ENCODE measurements around the gene MYEOV. TPM values are rescaled to one million over a fixed set of nuclear protein-coding genes. Genes with fewer than 3 reads are reported as not detected.

Gene MYEOV
- total RNA-seq, 2 donors from 2014 or later: 0.16 to 2.9 TPM

- intact Hi-C loops (cut with DNase I): no loop called here
- ATAC-seq: peak; percentile 45 to 50
- DNase-seq: no peak
Observed at GRCh38 chr11:69263736-69264052, 30.3 kb upstream of the MYEOV start.

DNA sequence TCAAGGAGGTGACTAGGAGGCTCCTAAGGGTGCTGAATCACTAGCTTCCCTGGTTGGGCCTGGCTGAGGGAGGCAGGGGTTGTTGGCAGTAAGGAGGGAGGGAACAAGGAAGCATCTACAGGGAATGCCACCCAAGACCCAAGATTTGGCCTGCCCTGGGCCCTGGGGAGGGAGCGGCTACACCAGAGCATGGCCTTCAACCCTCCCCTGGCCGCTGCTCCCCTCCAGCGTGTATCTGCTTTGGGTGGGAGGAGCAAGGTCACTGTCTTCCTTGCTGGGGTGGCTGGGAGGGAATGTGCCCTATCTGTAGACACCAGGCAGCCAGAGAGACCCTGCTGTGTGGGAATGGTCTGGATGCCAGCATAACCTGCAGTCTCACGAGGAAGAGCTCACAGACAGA lies 29.5 kb upstream of the MYEOV start:
- DNase-seq: no peak
- intact Hi-C loops (cut with DNase I): no loop called here

GRCh38 chr11:69265210-69265609 lies 28.7 kb upstream of the MYEOV start:
- ATAC-seq: no peak
- intact Hi-C loops (cut with DNase I): no loop called here
- no peak for DNase-seq

More for the DNA sequence above, 29.5 kb upstream of the MYEOV start:
- no peak for ATAC-seq

DNA sequence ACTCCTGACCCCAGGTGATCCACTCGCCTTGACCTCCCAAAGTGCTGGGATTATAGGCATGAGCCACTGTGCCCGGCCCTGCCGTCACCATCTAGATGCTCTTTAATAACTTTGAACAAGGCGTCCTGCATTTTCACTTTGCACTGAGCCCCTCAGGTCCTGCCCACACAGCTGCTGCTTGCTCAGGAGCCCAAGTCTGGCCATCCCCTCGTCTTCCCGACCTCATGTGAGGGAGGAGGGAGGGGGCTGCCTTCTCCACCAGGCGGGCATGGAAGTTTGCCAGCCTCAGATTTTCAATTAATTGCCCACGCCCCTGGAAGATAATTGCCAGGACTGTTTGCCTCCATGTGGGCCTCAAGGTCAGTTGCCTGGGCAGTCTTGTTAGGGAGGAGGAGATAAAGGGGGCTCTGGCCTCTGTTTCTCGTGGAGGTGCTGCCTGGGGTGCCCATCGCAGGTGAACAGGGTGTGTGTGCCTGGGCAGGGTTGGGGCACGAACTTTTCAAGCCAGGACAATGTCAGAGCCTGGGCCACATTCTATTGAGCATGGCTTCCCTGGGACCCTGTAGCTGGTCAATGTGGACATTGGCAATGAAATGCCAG lies 27.9 kb upstream of the MYEOV start:
- DNase-seq: no peak
- no peak for ATAC-seq

GRCh38 chr11:69267395-69267805 lies 26.6 kb upstream of the MYEOV start:
- ATAC-seq (no peak), DNase-seq (no peak)
- intact Hi-C loops (cut with DNase I): no loop called here

More for the DNA sequence above, 27.9 kb upstream of the MYEOV start:
- intact Hi-C loops (cut with DNase I): no loop called here

DNA sequence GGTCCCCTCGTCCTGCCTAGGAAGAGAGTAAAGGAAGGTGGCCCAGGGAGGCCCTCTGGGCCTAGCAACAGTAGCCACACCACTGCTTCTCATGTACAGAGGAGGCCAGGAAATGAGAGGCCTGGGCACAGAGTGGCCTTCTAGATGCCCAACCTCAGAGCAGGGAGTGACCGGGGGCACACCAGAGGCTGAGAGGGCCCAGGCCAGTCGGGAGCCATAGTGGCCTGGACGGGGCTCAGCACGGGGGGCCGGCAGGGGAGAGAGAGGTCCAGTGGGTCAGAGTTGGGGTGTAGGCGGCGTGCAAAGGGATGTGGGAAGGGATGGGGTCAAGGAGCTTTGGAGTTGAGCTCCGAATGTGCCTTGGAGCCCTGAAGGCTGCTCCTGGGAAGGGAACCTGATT lies 25.0 kb upstream of the MYEOV start:
- intact Hi-C loops (cut with DNase I): no loop called here
- no peak for DNase-seq
- no peak for ATAC-seq

GRCh38 chr11:69269388-69269787 lies 24.6 kb upstream of the MYEOV start:
- DNase-seq (no peak), ATAC-seq (no peak)
- intact Hi-C loops (cut with DNase I): no loop called here

DNA sequence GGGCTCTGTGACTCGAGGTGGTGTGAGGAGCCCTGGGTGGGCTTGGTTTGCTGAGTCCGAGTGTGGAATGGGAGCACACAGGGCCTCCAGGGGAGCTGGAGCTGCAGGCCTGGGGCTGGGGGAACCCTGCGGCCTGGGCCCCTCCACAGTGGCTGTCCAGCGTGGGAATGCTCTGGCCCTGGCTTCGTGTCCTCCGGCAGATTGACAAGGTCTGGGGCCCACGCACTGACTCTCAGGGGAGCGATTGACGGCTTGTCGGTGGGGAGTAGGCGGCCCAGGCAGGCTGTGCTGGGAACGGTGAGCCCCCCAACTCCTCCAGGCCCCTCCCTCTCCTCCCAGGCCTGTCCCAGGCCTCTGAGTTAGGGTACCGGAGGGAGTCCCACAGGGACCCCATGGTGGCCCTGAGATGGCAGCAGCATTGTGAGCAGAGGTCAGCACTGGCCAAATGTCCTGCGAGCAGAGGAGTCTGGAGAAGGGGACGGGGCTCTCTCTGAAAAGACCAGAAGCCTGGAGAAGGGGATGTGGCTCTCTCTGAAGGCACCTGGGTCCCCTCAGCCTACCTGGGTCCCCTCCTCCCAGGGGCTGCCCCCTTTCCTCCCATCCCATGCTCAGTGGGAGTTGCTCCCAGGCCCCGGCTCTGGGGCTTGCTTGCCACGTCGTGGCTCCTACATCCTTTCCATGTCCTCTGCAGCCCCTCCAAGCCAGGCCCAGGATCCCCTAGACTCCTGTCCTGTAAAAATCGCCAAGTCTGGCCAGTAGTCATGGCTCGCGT lies 23.8 kb upstream of the MYEOV start:
- intact Hi-C loops (cut with DNase I): no loop called here
- DNase-seq: no peak
- ATAC-seq: no peak

DNA sequence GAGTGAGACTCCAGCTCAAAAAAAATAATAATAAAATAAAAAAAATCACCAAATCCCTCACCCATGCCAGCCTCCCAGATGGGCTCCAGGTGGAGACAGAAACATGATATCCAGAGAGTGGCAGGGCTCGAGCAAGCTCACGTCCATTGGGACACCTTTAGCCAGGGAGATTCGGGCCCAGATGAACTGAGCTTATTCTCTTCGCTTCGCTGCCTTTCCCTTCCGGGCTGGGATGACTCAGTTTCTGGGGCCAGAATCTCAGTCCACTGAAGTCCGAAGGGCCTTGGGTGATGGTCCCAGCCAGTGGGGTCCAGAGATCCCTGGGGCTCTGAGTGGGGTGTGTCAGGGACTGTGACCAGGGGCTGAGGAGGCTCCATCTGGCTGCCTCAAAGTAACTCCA lies 23.0 kb upstream of the MYEOV start:
- intact Hi-C loops (cut with DNase I): no loop called here
- ATAC-seq (no peak), DNase-seq (no peak)

GRCh38 chr11:69272055-69272454 lies 21.9 kb upstream of the MYEOV start:
- no peak for DNase-seq
- intact Hi-C loops (cut with DNase I): no loop called here
- no peak for ATAC-seq

DNA sequence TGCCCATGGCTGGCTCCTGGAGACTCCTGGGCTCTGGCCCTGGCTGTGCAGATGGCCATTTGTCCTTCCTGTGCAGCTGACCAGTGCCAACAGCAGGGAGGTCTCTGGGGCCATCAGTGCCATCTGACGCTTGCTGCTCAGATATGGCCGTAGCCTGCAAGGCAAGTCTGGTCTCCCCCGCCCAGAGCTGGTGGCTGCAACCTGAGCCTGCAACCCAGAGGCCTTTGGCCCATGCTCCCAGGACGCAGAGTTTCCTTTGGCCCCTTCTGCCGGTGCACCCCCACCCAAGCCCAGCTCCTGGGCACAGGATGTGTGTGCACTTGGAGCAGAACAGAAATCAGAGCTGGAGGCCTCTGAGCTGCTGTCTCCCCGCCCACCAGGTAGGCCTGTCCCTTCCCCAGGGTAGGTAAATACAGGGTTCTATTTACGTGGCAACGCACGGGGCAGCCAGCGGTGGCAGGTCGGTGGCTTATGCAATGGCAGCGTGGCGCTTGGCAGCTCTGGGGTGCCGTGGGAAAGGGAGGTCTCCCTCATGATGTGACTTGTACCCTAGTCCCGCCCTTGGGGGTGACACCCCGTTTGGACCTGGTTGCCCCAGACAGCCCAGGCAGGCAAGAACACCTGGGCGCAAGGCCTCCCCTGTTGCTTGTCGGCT lies 21.0 kb upstream of the MYEOV start:
- DNase-seq: no peak
- intact Hi-C loops (cut with DNase I): no loop called here
- no peak for ATAC-seq

DNA sequence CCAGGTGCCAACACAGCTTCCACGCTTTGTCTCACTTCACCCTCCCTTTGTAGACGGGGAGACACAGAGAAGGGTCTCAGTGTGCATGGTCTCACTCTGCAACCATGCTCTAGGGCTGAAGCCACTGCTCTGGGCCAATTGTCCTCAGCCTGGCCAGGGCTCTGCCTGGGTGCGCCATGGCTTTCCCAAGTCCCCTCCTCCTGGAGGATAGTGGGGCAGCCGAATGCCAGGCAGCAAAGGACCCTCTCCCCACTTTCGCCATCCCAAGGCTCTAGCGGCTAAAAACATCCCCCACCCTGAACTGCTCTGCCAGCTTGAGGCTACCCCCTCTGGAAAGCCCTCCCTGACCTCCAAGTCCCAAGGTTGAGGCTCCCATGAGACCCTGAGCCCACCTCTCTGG lies 20.4 kb upstream of the MYEOV start:
- intact Hi-C loops (cut with DNase I): no loop called here
- no peak for DNase-seq
- no peak for ATAC-seq

DNA sequence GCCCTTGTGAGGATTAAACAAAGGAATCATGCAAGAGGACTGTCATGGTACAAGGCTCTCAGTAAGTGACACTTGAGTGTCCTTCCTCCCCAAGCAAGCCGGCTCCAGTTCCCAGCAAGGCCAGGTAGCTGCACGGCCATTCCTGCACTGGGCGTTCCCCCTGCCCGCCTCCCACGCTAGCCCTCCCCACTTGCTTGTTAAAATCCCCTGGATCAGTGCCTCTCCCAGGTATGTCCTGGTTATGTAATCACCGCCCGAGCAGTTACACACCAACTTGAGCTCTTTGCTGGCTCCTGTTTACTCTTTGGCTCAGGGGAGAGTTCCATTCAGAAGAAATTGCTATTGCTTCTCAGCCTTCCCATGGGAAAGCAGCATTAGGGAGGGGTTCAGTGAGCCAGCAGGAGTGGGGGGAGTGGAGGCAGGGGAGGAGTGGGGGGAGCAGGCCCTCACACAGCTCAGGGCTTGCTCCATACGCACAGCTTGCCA lies 19.4 kb upstream of the MYEOV start:
- peak in 1 of 2 donors; percentile 49 for ATAC-seq
- no peak for DNase-seq
- intact Hi-C loops (cut with DNase I): no loop called here

DNA sequence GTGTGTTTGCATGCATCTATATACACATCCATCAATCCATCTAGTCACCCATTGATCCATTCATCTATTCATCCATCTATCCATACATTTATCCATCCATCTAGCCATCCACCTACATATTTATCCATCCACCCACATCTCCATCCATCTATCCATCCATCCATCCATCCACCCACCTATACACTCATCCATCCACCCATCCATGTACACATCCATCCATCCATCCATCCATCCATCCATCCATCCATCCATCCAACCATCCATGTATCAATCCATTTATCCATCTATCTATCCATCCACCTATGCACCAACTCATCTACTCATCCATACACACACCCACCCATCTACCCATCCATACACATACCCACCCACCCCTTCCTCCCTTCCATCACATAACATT lies 18.8 kb upstream of the MYEOV start:
- intact Hi-C loops (cut with DNase I): no loop called here
- ATAC-seq (no peak), DNase-seq (no peak)

- DNase-seq (no peak), ATAC-seq (no peak)
- intact Hi-C loops (cut with DNase I): no loop called here
Observed at GRCh38 chr11:69276165-69276564, 17.8 kb upstream of the MYEOV start.

DNA sequence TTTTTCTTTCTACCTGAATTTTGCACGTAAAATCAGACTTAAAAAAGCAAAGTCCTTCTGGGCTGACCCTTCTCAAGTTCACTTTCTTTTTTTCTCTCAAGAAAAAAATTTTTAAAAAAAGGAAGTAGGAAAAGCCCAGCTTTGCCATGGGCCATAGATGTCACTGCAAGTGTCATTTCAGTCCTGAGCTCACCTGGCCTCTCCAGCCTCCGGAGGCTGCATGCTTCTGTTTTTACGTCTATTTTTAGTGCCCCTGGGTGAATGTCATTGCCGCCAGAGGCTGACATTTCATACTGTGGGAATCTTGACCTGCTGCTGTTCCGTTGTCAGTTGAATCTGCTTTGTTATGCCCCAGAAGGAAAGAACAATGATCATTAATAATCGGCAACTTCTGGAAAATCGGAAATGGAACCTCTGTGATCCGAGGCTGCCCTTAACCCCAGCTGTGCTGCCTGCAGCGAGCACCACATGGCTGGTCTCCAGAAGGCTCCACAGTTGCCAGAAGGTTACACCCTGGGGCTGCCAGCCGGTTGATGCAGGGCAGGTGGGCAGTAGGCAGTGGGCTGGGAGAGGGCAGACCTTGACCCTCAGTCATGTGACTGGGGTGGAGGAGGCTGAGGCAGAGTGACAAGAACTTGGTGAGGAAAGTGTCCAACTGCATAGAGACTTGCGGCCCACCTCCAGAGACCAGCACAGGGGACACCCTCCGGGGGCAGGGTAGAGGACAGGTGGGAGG lies 16.7 kb upstream of the MYEOV start:
- ATAC-seq (no peak), DNase-seq (no peak)
- intact Hi-C loops (cut with DNase I): no loop called here

- ATAC-seq: no peak
- intact Hi-C loops (cut with DNase I): no loop called here
- no peak for DNase-seq
Observed at GRCh38 chr11:69278091-69278867, 15.7 kb upstream of the MYEOV start.

GRCh38 chr11:69280451-69280850 lies 13.5 kb upstream of the MYEOV start:
- intact Hi-C loops (cut with DNase I): no loop called here
- DNase-seq (no peak), ATAC-seq (peak in 1 of 2 donors; percentile 55)

DNA sequence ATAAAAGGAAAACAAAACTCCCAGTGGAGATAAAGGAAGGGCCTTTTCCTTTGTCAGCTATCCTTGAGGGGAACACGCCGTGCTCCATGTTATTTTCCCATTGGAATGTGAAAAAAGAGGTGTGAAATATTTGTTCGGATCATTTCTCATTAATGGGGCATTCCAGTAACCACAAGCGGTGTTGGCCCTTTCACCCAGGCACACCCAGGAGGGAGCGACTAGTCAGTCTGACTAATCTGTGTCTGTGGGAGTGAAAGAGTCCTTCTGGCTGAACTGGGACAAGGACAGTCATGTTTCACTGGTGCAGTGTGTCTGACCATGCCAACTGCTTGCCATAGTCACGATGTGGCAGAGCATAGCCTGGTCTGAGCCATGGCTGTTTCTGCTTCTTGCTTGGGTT lies 13.0 kb upstream of the MYEOV start:
- DNase-seq: no peak

More for the DNA sequence above, 13.0 kb upstream of the MYEOV start:
- ATAC-seq: peak; percentile 64 to 92
- intact Hi-C loops (cut with DNase I): no loop called here

Data from left cardiac atrium (tissue), 4 donors.